GF-D8 (cell line): ENCODE data around the gene SUGCT.
A peak's percentile ranks its signal among the peaks of the same experiment; 100 is the strongest.

ENCODE experiments used
- DNase-seq: peaks from one replicate; lab custom pipeline; 2025; lab: John Stamatoyannopoulos, UW

SUGCT gene

GRCh38 chr7:40263752-40264390 is 129.1 kb downstream of the SUGCT start:
- DNase-seq = no peak

- DNase-seq = no peak
These were observed 132.8 kb downstream of the SUGCT start for GRCh38 chr7:40267583-40267982.

DNA sequence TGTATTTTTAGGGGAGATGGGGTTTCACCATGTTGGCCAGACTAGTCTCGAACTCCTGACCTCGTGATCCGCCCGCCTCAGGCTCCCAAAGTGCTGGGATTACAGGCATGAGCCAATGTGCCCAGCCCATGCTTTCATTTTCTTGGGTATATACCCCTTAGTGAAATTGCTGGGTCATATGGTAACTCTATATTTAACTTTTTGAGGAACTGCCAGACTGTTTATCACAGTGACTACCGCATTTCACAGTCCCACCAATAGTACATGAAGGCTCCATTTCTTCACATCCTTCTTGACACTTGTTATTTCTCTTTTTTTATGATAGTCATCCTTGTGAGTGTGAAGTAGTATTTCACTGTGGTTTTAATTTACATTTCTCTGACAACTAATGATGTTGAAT is 134.0 kb downstream of the SUGCT start:
- DNase-seq = peak; percentile 34

- DNase-seq = no peak
These were observed 141.3 kb downstream of the SUGCT start for GRCh38 chr7:40276061-40276460.

DNA sequence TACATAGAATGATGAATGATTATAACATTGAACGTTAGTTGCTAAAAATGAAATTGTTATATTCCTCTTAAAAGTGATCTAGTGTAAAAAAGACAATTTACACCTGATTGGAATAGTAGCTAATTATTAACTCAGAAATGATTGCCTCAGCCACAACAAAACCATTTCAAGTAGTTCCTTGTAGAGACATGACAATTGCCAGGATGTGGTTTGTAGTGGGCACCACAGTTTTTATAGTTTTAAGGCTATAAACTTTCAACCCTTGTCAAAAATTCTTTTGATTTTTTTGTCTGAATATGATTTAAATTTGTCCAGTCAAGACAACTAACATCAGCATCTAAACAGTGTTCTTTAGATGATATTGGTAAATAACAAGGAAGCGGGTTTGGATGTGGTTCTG is 145.2 kb downstream of the SUGCT start:
- no peak for DNase-seq

DNA sequence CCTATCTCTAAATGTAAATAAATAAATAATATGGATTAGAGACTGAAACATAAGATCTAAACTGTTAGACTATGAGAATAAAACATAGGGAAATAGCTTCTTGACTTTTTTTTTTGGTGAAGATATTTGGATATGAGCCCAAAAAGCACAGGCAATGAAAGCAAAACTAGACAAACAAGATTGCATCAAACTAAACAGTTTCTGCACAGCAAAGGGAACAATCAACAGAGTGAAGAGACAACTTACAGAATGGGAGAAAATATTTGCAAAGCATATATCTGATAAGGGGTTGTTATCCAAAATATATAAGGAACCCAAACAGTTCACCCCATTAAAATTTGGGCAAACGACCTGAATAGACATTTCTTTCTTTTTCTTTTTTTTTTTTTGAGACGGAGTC is 148.1 kb downstream of the SUGCT start:
- DNase-seq = no peak

DNA sequence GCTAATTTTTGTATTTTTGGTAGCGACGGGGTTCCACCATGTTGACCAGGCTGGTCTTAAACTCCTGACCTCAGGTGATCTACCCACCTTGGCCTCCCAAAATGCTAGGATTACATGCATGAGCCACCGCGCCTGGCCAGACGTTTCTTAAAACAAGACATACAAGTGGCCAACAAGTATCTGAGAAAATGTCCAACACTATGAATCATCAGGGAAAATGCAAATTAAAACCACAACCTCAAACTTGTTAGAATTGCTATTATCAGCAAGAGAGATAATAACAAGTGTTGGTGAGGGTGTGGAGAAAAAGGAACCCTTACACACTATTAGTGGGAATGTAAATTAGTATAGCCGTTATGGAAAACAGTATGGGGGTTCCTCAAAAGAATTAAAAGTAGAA is 148.6 kb downstream of the SUGCT start:
- no peak for DNase-seq

GRCh38 chr7:40288827-40289226 is 154.0 kb downstream of the SUGCT start:
- no peak for DNase-seq

- DNase-seq = no peak
These were observed 163.0 kb downstream of the SUGCT start for GRCh38 chr7:40297741-40298311.

DNA sequence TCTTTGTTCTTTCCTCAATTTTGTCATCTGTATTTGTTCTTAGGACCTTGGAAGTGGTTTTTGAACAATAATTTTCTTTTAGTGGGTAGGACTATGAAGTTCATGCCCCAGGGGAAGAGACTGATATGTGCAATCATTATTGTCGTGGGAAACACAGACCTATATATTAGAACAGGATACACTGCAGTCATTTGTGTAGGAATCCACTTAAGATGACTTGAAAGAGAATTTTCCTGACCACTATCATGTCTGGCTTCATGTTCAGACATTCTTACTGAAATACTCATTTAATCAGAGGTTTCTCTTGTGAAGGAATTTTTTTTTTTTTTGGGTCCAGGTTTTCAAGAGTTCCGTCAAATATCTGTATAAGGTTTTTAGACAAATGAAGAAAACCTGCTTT is 163.6 kb downstream of the SUGCT start:
- DNase-seq = no peak

DNA sequence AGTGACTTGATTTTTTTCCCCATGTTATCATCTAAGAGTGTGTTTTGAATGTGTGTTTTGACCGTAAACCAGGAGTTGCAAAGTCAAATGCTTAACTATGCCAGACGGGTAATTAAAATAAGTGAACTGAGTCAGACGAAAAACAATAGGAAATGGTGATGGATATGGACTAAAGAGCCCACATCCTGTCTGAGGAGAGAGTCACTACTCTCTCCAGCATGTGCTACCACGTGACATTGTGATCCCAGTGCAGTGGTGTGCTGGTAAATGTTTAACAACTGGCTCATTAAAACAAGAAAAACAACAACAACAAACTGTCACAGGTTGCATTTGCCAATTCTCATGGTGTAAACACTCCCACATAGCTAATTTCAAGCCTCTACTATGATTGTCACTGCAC is 164.3 kb downstream of the SUGCT start:
- DNase-seq = no peak

DNA sequence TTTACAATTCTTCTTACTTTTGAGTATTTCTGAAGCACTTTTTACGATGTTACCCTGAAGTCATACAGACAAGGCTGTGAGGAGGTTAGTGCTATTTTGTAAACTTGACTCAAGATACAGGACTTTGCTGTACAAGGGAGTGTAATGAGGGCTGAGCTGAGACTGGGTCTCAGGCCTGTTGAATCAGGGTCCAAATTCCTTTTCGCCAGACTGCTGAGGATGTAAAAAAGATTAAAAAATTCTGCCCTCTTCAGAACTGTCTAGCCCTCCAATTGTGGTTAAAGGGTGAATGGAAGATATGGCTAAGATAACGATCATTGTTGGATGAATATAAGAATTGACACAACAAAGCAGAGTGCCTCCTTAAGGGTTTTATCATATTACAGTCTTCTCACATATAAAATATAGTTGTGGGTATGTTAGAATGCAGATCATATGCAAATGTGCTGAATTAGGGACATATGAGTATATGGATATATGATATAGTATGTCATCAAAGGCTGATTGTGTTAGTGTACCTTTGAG is 165.4 kb downstream of the SUGCT start:
- DNase-seq = no peak

GRCh38 chr7:40301486-40302068 is 166.8 kb downstream of the SUGCT start:
- DNase-seq = no peak

- no peak for DNase-seq
These were observed 169.2 kb downstream of the SUGCT start for GRCh38 chr7:40303996-40304395.

DNA sequence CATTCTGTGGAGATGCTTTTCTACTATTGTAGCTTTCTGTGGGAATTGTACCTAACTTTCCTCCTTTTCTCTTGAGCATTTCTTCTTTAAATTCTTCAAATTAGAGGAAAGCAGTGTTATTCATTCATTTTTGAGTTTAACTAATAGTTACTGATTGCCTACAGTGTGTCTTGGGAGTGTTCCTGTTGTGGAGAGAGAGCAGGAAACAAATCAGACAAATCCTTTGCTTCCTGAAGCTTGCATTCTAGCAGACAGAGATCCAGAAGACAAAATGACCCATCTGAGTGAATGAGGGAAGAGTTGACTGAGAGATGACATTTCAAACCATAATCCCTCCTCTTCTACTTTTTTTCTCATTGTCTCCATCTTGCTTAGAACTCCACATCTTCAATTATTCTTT is 170.4 kb downstream of the SUGCT start:
- no peak for DNase-seq

DNA sequence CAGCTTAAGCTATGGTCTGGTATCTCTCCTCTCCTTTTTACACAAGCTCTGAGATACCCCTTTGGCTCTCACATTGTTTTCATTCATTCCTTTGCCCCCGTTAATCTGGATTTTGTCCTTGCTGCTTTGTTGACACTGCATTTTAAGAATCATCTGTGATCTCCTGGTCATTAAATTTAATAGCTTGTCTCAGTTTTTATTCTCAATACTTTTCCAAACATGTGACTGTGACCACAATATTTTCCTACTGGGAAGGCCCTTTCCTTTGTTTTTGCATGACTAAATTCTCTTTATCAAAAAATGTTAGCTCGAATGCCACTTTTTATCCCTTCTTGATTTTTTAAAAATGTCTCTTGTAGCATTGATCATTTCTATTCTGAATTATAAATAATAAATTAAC is 171.2 kb downstream of the SUGCT start:
- no peak for DNase-seq

DNA sequence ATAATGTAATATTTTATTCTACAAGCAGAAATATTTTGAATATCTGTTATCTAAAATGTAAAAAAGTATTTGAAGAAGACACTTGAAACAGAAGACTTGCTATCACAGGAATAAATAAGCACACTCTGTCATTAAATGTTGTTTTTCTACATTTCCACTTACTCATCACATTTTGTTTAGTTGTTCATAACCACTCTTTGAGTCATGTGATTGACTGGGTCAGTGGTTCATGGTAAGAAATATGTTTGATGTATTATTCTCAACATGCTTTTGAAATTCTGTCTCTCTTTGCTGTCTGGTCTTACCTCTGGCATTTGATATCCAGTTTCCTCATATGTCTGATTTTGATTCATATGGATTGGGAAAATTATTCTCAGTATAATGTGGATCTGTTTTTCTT is 171.8 kb downstream of the SUGCT start:
- no peak for DNase-seq

DNA sequence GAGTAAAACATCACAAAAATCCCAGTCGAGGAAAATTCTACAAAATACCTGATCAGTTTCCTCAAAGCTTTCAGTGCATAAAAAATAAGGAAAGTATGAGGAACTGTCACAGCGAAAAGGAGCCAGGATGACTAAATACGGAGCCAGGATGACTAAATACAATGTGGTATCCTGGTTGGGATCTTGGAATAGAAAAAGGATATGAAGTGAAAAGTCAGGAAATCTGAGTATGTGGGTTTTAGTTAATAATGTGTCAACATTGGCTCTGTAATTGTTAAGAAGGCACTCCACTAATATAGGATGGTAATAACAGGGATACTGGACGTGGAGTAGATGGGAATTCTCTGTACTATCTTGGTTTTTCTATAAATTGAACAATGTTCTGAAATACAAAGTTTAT is 175.5 kb downstream of the SUGCT start:
- DNase-seq = no peak

DNA sequence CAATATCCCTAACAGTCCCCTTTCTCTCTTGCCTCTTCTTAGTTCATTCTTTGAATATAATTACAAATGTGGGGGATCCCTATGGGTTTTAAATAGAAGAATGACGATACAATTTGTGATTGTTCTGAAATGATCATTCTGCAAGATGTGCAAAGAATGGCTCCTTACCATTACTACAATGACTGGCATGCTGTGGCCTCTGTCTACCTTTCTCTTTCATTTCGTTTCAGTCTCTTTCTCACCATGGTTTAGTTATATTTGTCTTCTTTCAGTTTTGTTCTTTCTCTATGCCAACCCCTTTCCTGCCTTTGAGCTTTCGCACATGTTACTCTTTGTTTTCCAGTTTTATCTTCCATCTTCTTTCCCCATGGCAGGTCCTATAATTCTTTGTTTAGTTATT is 176.5 kb downstream of the SUGCT start:
- no peak for DNase-seq

DNA sequence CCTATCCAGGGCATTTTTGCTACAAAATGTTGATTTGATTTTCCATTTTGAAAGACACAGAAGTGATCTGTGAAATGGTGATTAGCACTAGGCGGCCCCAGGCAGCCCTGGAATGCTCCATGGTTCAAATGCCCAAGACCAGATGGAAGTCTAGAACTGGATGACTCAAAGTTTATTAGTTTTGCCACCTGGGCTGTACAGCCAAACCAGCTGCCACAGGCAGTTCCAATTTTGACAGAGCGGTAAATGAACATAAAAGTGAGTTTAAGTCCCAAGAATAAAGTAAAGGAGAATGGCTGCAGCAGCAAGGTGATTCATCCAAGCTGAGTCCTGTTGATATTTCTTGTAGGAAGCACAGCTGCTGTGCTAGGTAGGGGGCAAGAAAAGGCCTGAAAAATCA is 180.5 kb downstream of the SUGCT start:
- no peak for DNase-seq

DNA sequence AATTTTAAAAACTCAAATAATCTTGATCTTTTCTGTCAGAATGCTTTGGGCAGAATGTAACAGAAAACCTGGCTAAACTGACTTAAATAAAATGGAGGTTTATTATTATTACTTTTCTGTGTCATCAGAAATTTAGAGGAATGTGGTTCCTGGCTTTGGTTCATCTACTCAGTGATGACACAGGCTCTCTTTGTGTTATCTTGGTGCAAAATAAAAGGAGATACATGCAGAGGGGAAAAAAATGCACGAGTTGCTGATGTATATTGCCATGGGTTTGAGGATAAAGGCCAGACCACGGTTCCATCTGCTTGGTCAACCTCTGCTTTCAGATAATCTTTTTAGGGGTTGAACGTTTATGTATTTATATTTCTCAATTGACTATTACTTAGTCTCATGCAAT is 181.4 kb downstream of the SUGCT start:
- no peak for DNase-seq

DNA sequence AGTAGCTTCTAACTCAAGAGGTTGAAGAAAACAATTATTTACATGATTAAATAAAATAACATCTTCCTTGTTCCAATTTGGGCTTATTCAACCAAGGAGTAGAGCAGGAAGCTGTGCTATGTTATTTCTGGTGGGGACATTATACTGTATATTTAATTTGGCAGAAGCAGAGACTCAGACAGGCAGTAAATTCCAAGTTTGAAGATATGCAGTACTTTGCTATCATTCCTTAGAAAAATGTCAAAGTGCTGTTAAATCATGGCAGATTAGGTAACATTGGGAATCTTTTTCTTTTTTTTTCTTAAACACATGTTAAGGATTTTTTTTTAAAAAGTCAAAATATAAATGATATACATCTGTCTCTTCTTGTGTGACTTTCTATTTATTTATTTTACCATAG is 190.1 kb downstream of the SUGCT start:
- no peak for DNase-seq

DNA sequence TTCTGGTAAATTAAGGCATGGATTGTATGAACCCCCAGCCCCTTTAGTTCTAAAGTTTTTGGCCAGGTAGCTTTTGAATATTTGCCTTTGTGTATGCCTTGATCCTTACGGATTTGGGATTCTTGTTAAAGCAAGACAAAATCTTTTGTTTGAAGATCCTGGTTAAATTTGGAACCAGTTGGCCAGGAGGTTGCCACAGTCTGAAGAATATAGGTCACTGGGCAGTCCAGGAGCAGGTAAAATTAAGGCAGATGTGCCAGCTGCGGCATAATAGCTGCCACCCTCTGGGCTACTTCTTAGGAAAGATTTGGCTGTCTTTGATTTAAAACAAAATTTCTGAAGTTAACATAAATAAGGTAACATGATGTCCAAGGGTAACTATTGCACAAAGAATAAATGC is 192.3 kb downstream of the SUGCT start:
- no peak for DNase-seq

DNA sequence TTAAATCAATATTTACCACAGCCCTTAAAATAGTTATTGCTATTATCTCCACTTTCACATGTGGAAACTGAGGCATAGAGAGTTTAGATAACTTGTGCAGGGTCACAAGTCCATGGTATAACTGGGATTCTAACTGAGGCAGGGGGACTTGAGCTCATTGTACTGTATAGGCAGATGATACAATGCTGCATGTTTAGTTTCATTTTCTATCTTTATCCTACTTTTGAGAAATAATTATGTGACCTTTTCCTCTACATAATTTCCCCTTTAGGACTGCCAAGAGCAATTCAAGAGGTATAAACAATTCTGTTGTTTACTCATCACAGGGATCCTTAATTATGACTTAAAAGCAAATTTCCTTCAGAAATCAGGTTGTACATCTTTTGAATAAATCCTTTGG is 193.1 kb downstream of the SUGCT start:
- DNase-seq = no peak
